NCI-H2107 (cell line): ENCODE data around the gene PDE4C.

Source experiments
- DNase-seq: peaks from one replicate; lab custom pipeline; 2025; lab: John Stamatoyannopoulos, UW

Gene PDE4C

GRCh38 chr19:18225702-18226468 is at the start of gene PDE4C:
TSS of gene PDE4C (minus strand) at chr19:18226438. CDS start at chr19:18226415, 23 bp downstream.
- DNase-seq: no peak

GRCh38 chr19:18274781-18275356 is 48.6 kb upstream of the PDE4C start:
- no peak for DNase-seq

- DNase-seq: no peak
Measured at GRCh38 chr19:18274219-18274780, 48.1 kb upstream of the PDE4C start, which contains the start of gene IQCN. TSS of gene IQCN (minus strand) at chr19:18274452. CDS start at chr19:18269478, 4,974 bp downstream.

- no peak for DNase-seq
Measured at GRCh38 chr19:18273561-18274218, 47.5 kb upstream of the PDE4C start.

- no peak for DNase-seq
Measured at GRCh38 chr19:18271433-18271841, 45.2 kb upstream of the PDE4C start.

GRCh38 chr19:18270326-18270725 is 44.1 kb upstream of the PDE4C start:
- DNase-seq: no peak

GRCh38 chr19:18269070-18269723 is 43.0 kb upstream of the PDE4C start:
- DNase-seq: no peak

GRCh38 chr19:18266771-18267686 is 40.8 kb upstream of the PDE4C start:
- no peak for DNase-seq

GRCh38 chr19:18265582-18265981 is 39.3 kb upstream of the PDE4C start:
- no peak for DNase-seq

- no peak for DNase-seq
Measured at GRCh38 chr19:18264971-18265540, 38.8 kb upstream of the PDE4C start.

GRCh38 chr19:18264137-18264854 is 38.1 kb upstream of the PDE4C start:
- no peak for DNase-seq

- no peak for DNase-seq
Measured at GRCh38 chr19:18263324-18264136, 37.3 kb upstream of the PDE4C start.

GRCh38 chr19:18262917-18263316 is 36.7 kb upstream of the PDE4C start:
- no peak for DNase-seq

GRCh38 chr19:18262144-18262543 is 35.9 kb upstream of the PDE4C start:
- DNase-seq: no peak

- no peak for DNase-seq
Measured at GRCh38 chr19:18261474-18261873, 35.2 kb upstream of the PDE4C start.

- no peak for DNase-seq
Measured at GRCh38 chr19:18259893-18260292, 33.7 kb upstream of the PDE4C start.

- no peak for DNase-seq
Measured at GRCh38 chr19:18257503-18258470, 31.5 kb upstream of the PDE4C start.
